HG03196 (cell line): ENCODE measurements around the gene F8.
A peak's percentile ranks its signal among the peaks of the same experiment; 100 is the strongest.

Source experiments
- ATAC-seq: cut with Tn5 transposase; IDR thresholded peaks from one replicate; pipeline ENCODE4 v1.9.1; 2021; ENCODE audit not compliant: unreplicated experiment

Gene F8

GRCh38 chrX:155022585-155022984 lies at the start of gene F8:
Gene F8, minus strand, starts transcription at chrX:155022723. Its CDS starts 171 bp downstream, at chrX:155022552.
- ATAC-seq = no peak

- peak; percentile 26 for ATAC-seq
These were observed 49.3 kb upstream of the F8 start for GRCh38 chrX:155071694-155072280.

- peak; percentile 93 for ATAC-seq
These were observed 48.6 kb upstream of the F8 start, which contains the start of the genes BRCC3, CMC4 and MTCP1 for GRCh38 chrX:155070975-155071693. Gene BRCC3, plus strand, starts transcription at chrX:155071508. Its CDS starts 20 bp downstream, at chrX:155071528. Gene CMC4, minus strand, starts transcription at chrX:155071136. Its CDS starts 7,113 bp downstream, at chrX:155064023. Gene MTCP1, minus strand, starts transcription at chrX:155071136. Its CDS starts 5,126 bp downstream, at chrX:155066010.

GRCh38 chrX:155070663-155070974 lies 48.1 kb upstream of the F8 start:
- ATAC-seq = peak; percentile 23

- ATAC-seq = no peak
These were observed 47.5 kb upstream of the F8 start for GRCh38 chrX:155070038-155070437.

GRCh38 chrX:155069414-155069813 lies 46.9 kb upstream of the F8 start:
- no peak for ATAC-seq

- ATAC-seq = no peak
These were observed 45.6 kb upstream of the F8 start for GRCh38 chrX:155068165-155068564.

GRCh38 chrX:155065035-155065734 lies 42.7 kb upstream of the F8 start:
- no peak for ATAC-seq

GRCh38 chrX:155061760-155062159 lies 39.2 kb upstream of the F8 start:
- ATAC-seq = no peak

GRCh38 chrX:155056877-155057792 lies 34.6 kb upstream of the F8 start:
- ATAC-seq = no peak

- ATAC-seq = no peak
These were observed 33.9 kb upstream of the F8 start for GRCh38 chrX:155056471-155056870.

GRCh38 chrX:155055494-155055893 lies 33.0 kb upstream of the F8 start:
- no peak for ATAC-seq

- no peak for ATAC-seq
These were observed 31.7 kb upstream of the F8 start for GRCh38 chrX:155054255-155054654.

- ATAC-seq = no peak
These were observed 31.1 kb upstream of the F8 start for GRCh38 chrX:155053656-155054055.

GRCh38 chrX:155052738-155053498 lies 30.4 kb upstream of the F8 start:
- no peak for ATAC-seq

GRCh38 chrX:155048977-155049619 lies 26.6 kb upstream of the F8 start:
- no peak for ATAC-seq

- ATAC-seq = no peak
These were observed 24.4 kb upstream of the F8 start for GRCh38 chrX:155046811-155047528.

- no peak for ATAC-seq
These were observed 23.7 kb upstream of the F8 start for GRCh38 chrX:155046129-155046810.

- ATAC-seq = no peak
These were observed 13.2 kb upstream of the F8 start for GRCh38 chrX:155035688-155036087.
